Lower lobe of right lung (tissue), 2 donors: Measurements from ENCODE around the gene SKIDA1. TPM values are rescaled to one million over a fixed set of nuclear protein-coding genes. Genes with fewer than 3 reads are reported as not detected.
"Not testable (repeated sequence)": the region's sequence is repeated elsewhere in the genome, so short reads cannot be mapped to it uniquely, and the experiment has no call there.

Source experiments
- ATAC-seq, 2 donors: fragments of 200-7000 bp; cut with Tn5 transposase; one replicate each; pipeline ENCODE4 v1.9.1; 2020 to 2022; ENCODE audit warnings: mild to moderate bottlenecking in 2 of 2, moderate library complexity in 2 of 2
- DNase-seq: peaks from one replicate; pipeline ENCODE4 v3.0.0-alpha.2; 2020
- H3K27ac ChIP-seq: fragments of 200-600 bp; one replicate; pipeline ENCODE4 v1.8.0; 2022
- H3K27me3 ChIP-seq: fragments of 200-600 bp; one replicate; pipeline ENCODE4 v1.8.0; 2022; ENCODE audit warnings: low read depth
- H3K36me3 ChIP-seq: fragments of 200-600 bp; one replicate; pipeline ENCODE4 v1.8.0; 2022; ENCODE audit warnings: mild to moderate bottlenecking
- H3K4me1 ChIP-seq: fragments of 200-600 bp; one replicate; pipeline ENCODE4 v1.8.0; 2022
- H3K4me3 ChIP-seq: fragments of 200-600 bp; one replicate; pipeline ENCODE4 v1.8.0; 2022; ENCODE audit warnings: mild to moderate bottlenecking
- H3K9me3 ChIP-seq: fragments of 200-600 bp; one replicate; pipeline ENCODE4 v1.8.0; 2022
- CTCF ChIP-seq: fragments of 200-600 bp; IDR thresholded peaks from one replicate; pipeline ENCODE4 v1.8.0; 2022; ENCODE audit warnings: antibody characterized with exemption, mild to moderate bottlenecking
- intact Hi-C: fragments of 100-400 bp; cut with DNase I; formaldehyde crosslinking; loops from one replicate; pipeline ENCODE4 v1.11.0; 2022
- total RNA-seq: library from RNA; stranded (reverse); fragmentation: NEBNext Ultra II Directional; extraction: Animal tissue kit (Norgen Biotek cat#: 25700); gene quantifications from one replicate; pipeline ENCODE4 v1.2.1, GENCODE V29; 2021
- donor health status: DM: no; HTN: yes; CAD: no; lungs with severe emphysema.

SKIDA1 gene
- total RNA-seq, 1 donor from 2014 or later, result 0.95 TPM

DNA sequence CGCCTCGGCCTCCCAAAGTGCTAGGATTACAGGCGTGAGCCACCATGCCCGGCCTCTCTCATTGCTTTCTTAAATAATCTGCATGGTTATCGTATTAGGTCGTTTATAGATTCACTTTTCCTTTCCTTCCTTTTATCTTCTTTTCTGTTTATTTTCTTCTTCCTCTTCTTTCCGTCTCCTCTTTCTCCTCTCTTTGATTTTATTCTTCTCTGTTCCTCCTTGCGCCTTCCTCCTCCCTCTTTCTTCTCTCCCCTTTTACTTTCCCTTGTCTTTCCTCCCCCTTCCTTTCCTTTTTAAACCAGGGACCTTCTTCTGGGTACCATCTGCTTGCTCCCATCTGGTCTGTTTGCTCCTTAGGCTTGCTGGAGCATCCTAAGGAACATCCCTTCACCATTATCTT, 27.2 kb upstream of the SKIDA1 start:
- intact Hi-C loops, result no loop called here
- Histone ChIP-seq H3K4me1 (peaks cover 16% of the 10 kb centered on the region), H3K4me3 (no peak overlapping the region), H3K27ac (no peak overlapping the region), H3K27me3 (no peaks in the 10 kb centered on the region), H3K9me3 (no peaks in the 10 kb centered on the region), H3K36me3 (peaks cover 93% of the 10 kb centered on the region)
- ATAC-seq (no peak), DNase-seq (no peak)
- TF ChIP-seq CTCF, result no peak

DNA sequence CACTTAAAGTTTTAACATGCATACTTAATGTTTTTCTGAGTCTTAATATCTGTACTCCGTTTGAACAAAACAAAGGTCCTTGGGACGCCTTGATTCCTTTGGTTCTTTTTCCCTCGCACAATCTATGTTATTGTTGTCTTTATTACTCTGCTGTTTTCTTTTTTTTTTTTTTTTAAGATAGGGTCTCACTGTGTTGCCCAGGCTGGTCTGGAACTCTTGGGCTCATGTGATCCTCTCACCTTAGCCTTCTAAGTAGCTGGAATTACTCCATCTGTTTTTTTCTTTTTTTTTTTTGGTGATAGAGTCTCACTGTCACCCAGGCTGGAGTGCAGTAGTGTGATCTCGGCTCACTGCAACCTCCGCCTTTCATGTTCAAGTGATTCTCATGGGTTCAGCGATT, 21.8 kb upstream of the SKIDA1 start:
- no peak for DNase-seq
- Histone ChIP-seq H3K27ac (no peak overlapping the region), H3K9me3 (no peaks in the 10 kb centered on the region), H3K4me3 (no peak overlapping the region), H3K4me1 (peaks cover 16% of the 10 kb centered on the region), H3K36me3 (peaks cover 80% of the 10 kb centered on the region), H3K27me3 (no peaks in the 10 kb centered on the region)
- intact Hi-C loops, result no loop called here
- no peak for TF ChIP-seq CTCF
- no peak for ATAC-seq

DNA sequence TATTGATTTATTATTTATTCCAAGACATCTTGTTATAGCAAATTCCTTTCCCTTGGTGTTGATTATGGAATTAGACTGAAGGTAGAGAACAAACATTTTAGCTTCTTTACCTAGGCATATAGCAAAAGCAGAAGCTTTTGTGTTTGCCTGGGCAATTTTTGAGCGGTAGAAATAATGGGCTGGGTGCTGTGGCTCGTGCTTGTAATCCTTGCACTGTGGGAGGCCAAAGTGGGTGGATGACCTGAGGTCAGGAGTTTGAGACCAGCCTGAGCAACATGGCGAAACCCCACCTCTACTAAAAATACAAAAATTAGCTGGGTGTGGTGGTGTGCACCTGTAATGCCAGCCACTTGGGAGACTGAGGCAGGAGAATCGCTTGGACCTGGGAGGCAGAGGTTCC, 15.2 kb upstream of the SKIDA1 start:
- H3K27me3 ChIP-seq, H3K4me1 ChIP-seq, H3K4me3 ChIP-seq, H3K9me3 ChIP-seq, intact Hi-C loops, ATAC-seq, H3K27ac ChIP-seq, DNase-seq: not testable (repeated sequence)
- peaks cover 91% of the 10 kb centered on the region for H3K36me3 ChIP-seq

DNA sequence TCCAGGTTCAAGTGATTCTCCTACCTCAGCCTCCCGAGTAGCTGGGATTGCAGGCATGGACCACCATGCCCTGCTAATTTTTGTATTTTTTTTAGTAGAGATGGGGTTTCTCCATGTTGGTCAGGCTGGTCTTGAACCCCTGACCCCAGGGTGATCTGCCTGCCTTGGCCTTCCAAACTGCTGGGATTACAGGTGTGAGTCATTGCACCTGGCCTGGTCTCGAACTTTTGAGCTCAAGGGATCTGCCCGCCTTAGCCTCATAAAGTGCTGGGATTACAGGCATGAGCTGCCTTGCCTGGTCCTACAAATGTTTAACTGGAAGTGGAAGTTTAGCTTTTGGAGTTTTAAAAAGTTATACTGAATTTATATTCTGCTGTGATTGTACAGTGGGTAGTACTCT, 11.4 kb upstream of the SKIDA1 start:
- no peak for TF ChIP-seq CTCF
- DNase-seq (no peak), ATAC-seq (no peak)
- Histone ChIP-seq H3K9me3 (no peaks in the 10 kb centered on the region), H3K27ac (no peak overlapping the region), H3K4me1 (peaks cover 20% of the 10 kb centered on the region), H3K36me3 (peaks cover 52% of the 10 kb centered on the region), H3K27me3 (no peaks in the 10 kb centered on the region), H3K4me3 (no peak overlapping the region)
- intact Hi-C loops, result no loop called here

GRCh38 chr10:21535976-21536375, 10.5 kb upstream of the SKIDA1 start:
- H3K9me3 ChIP-seq, intact Hi-C loops, H3K27ac ChIP-seq, DNase-seq, H3K27me3 ChIP-seq, ATAC-seq: not testable (repeated sequence)
- peaks cover 20% of the 10 kb centered on the region for H3K4me1 ChIP-seq
- peak overlapping the region; percentile 82 for H3K4me3 ChIP-seq
- H3K36me3 ChIP-seq, result peaks cover 43% of the 10 kb centered on the region

GRCh38 chr10:21535494-21535965, 10.0 kb upstream of the SKIDA1 start:
- Histone ChIP-seq H3K27ac (peak overlapping the region; percentile 92), H3K4me3 (peak overlapping the region; percentile 82)

More at GRCh38 chr10:21535494-21535965, 10.0 kb upstream of the SKIDA1 start:
- Histone ChIP-seq H3K4me1 (peaks cover 20% of the 10 kb centered on the region), H3K9me3 (no peaks in the 10 kb centered on the region), H3K27me3 (no peaks in the 10 kb centered on the region), H3K36me3 (peaks cover 39% of the 10 kb centered on the region)
- ATAC-seq (no peak), DNase-seq (no peak)
- no peak for TF ChIP-seq CTCF
- intact Hi-C loops, result no loop called here
